H9 (cell line): Measurements from ENCODE around the gene CDH24. TPM values are rescaled to one million over a fixed set of nuclear protein-coding genes. Genes with fewer than 3 reads are reported as not detected.

ENCODE experiments used
- DNase-seq: peaks from one replicate; pipeline ENCODE4 v3.0.0-alpha.2; 2017
- H2AFZ ChIP-seq: one replicate; pipeline ENCODE4 v1.6.1; 2013; ENCODE audit warnings: mild to moderate bottlenecking, low read length, control low read depth, moderate library complexity
- H2AK5ac ChIP-seq: 2 replicates; pipeline ENCODE4 v1.6.1; 2013; ENCODE audit warnings: low read length, control low read depth, mixed read lengths; ENCODE audit not compliant: insufficient read length
- H2BK120ac ChIP-seq: one replicate; pipeline ENCODE4 v1.6.1; 2013; ENCODE audit warnings: low read depth, mild to moderate bottlenecking, low read length, control low read depth, inconsistent platforms; ENCODE audit not compliant: poor library complexity, severe bottlenecking
- H2BK12ac ChIP-seq: 2 replicates; pipeline ENCODE4 v1.6.1; 2013; ENCODE audit warnings: low read length, control low read depth, mixed read lengths, low read depth; ENCODE audit not compliant: insufficient read length
- H2BK15ac ChIP-seq: 2 replicates; pipeline ENCODE4 v1.6.1; 2013; ENCODE audit warnings: low read depth, low read length, control low read depth
- H2BK20ac ChIP-seq: one replicate; pipeline ENCODE4 v1.6.1; 2013; ENCODE audit warnings: low read depth, mild to moderate bottlenecking, low read length, control low read depth, inconsistent platforms; ENCODE audit not compliant: poor library complexity, severe bottlenecking
- H2BK5ac ChIP-seq: 2 replicates; pipeline ENCODE4 v1.6.1; 2013; ENCODE audit warnings: low read length, control low read depth, mixed read lengths; ENCODE audit not compliant: insufficient read length
- H3K14ac ChIP-seq: 2 replicates; pipeline ENCODE4 v1.6.1; 2013; ENCODE audit warnings: low read length, control low read depth; ENCODE audit not compliant: insufficient read depth
- H3K18ac ChIP-seq: 2 replicates; pipeline ENCODE4 v1.6.1; 2013; ENCODE audit warnings: low read depth, mild to moderate bottlenecking, mixed read lengths, low read length, control low read depth; ENCODE audit not compliant: insufficient read length
- H3K23ac ChIP-seq: 2 replicates; pipeline ENCODE4 v1.6.1; 2013; ENCODE audit warnings: low read length, control low read depth, mixed read lengths, low read depth; ENCODE audit not compliant: insufficient read length
- H3K23me2 ChIP-seq: 2 replicates; pipeline ENCODE4 v1.6.1; 2013; ENCODE audit warnings: low read depth, mild to moderate bottlenecking, mixed read lengths, low read length, control low read depth; ENCODE audit not compliant: insufficient read length, poor library complexity, severe bottlenecking
- H3K27ac ChIP-seq: 2 replicates; pipeline ENCODE4 v1.5.1; 2013; ENCODE audit warnings: low read length, control low read depth, mixed read lengths, low read depth; ENCODE audit not compliant: insufficient read length
- H3K27me3 ChIP-seq: 2 replicates; pipeline ENCODE4 v1.6.1; 2013; ENCODE audit warnings: low read length, control low read depth, inconsistent platforms; ENCODE audit not compliant: insufficient read depth
- H3K4ac ChIP-seq: 2 replicates; pipeline ENCODE4 v1.6.1; 2013; ENCODE audit warnings: low read depth, mild to moderate bottlenecking, control low read depth, inconsistent platforms, low read length, moderate library complexity
- H3K4me1 ChIP-seq: 2 replicates; pipeline ENCODE4 v1.6.1; 2013; ENCODE audit warnings: low read length, control low read depth, inconsistent platforms; ENCODE audit not compliant: insufficient read depth
- H3K4me2 ChIP-seq: 2 replicates; pipeline ENCODE4 v1.6.1; 2013; ENCODE audit warnings: low read length, control low read depth, mixed read lengths; ENCODE audit not compliant: insufficient read length, insufficient read depth
- H3K56ac ChIP-seq: 2 replicates; pipeline ENCODE4 v1.6.1; 2013; ENCODE audit warnings: low read depth, mild to moderate bottlenecking, mixed read lengths, low read length, control low read depth; ENCODE audit not compliant: insufficient read length
- H3K79me1 ChIP-seq: 2 replicates; pipeline ENCODE4 v1.6.1; 2013; ENCODE audit warnings: low read depth, mild to moderate bottlenecking, moderate library complexity, low read length, control low read depth, inconsistent platforms; ENCODE audit not compliant: insufficient read depth, poor library complexity, severe bottlenecking
- H3K79me2 ChIP-seq: 2 replicates; pipeline ENCODE4 v1.6.1; 2013; ENCODE audit warnings: low read length, control low read depth, inconsistent platforms; ENCODE audit not compliant: insufficient read depth
- H3K9ac ChIP-seq: 2 replicates; pipeline ENCODE4 v1.6.1; 2013; ENCODE audit warnings: low read length, control low read depth, mixed read lengths; ENCODE audit not compliant: insufficient read length; ENCODE audit errors: extremely low read depth
- H3K9me3 ChIP-seq: one replicate; pipeline ENCODE4 v1.6.1; 2013; ENCODE audit warnings: low read depth, low read length, inconsistent platforms; ENCODE audit not compliant: control insufficient read depth
- H3T11ph ChIP-seq: one replicate; pipeline ENCODE4 v1.6.1; 2013; ENCODE audit warnings: mild to moderate bottlenecking, low read length, control low read depth, inconsistent platforms
- H4K20me1 ChIP-seq: one replicate; pipeline ENCODE4 v1.6.1; 2013; ENCODE audit not compliant: control insufficient read depth, insufficient read length, insufficient read depth
- H4K5ac ChIP-seq: 2 replicates; pipeline ENCODE4 v1.6.1; 2013; ENCODE audit warnings: low read depth, mild to moderate bottlenecking, mixed read lengths, low read length, control low read depth; ENCODE audit not compliant: insufficient read length
- H4K8ac ChIP-seq: replicated peaks from 2 replicates; pipeline ENCODE4 v1.6.1; 2013; ENCODE audit warnings: low read length, control low read depth, mixed read lengths, low read depth; ENCODE audit not compliant: insufficient read length
- H4K91ac ChIP-seq: 2 replicates; pipeline ENCODE4 v1.6.1; 2013; ENCODE audit warnings: low read depth, mild to moderate bottlenecking, moderate library complexity, mixed read lengths, low read length, control low read depth; ENCODE audit not compliant: insufficient read length
- H3K27ac Mint-ChIP-seq, 3 experiments: 2 replicates in 2 of 3; 3 replicates in 1 of 3; pipeline ENCODE4 v1.8.0; 2020 to 2021; ENCODE audit warnings: mixed read lengths in 3 of 3, mild to moderate bottlenecking in 1 of 3, moderate library complexity in 1 of 3
- H3K27me3 Mint-ChIP-seq: 2 replicates; pipeline ENCODE4 v1.8.0; 2021; ENCODE audit warnings: low read depth, mild to moderate bottlenecking, moderate library complexity, mixed read lengths
- H3K36me3 Mint-ChIP-seq, 3 experiments: 2 replicates in 2 of 3; 3 replicates in 1 of 3; pipeline ENCODE4 v1.8.0; 2020 to 2021; ENCODE audit warnings: low read depth in 3 of 3, mixed read lengths in 3 of 3; ENCODE audit not compliant: insufficient read depth in 1 of 3
- H3K4me1 Mint-ChIP-seq, 2 experiments: 2 replicates each; pipeline ENCODE4 v1.8.0; 2020; ENCODE audit warnings: mixed read lengths in 2 of 2
- H3K4me3 Mint-ChIP-seq, 2 experiments: 2 replicates in 1 of 2; 3 replicates in 1 of 2; pipeline ENCODE4 v1.8.0; 2020 to 2021; ENCODE audit warnings: mild to moderate bottlenecking in 2 of 2, mixed read lengths in 2 of 2, moderate library complexity in 1 of 2
- H3K9me3 Mint-ChIP-seq, 2 experiments: 2 replicates in 1 of 2; 3 replicates in 1 of 2; pipeline ENCODE4 v1.8.0; 2020; ENCODE audit warnings: mild to moderate bottlenecking in 2 of 2, mixed read lengths in 2 of 2, moderate library complexity in 1 of 2
- CTCF ChIP-seq: fragments of 200-600 bp; sonication (generic); conservative IDR thresholded peaks from 3 replicates; pipeline ENCODE4 v1.8.0; 2021; ENCODE audit warnings: antibody characterized with exemption, mild to moderate bottlenecking
- WGBS: extraction: QIAGEN DNeasy Blood & Tissue Kit; methylation state at CpG from one replicate; pipeline ENCODE4 v1.1.7; 2013; ENCODE audit warnings: missing lambda C conversion rate, low lambda C conversion rate, mixed read lengths; ENCODE audit not compliant: insufficient read length; ENCODE audit errors: extremely low coverage; 5-methylcytosine and 5-hydroxymethylcytosine counted together
- total RNA-seq: library from RNA; stranded (reverse); gene quantifications from 2 replicates; pipeline ENCODE4 v1.2.1, GENCODE V29; 2021

The CDH24 gene
- total RNA-seq, 1 experiment from 2014 or later = 16.7 TPM

- H4K91ac ChIP-seq = no peak overlapping the region
- H3K4me1 ChIP-seq = no peaks in the 10 kb centered on the region
- no peak overlapping the region for H3K9ac ChIP-seq
- no peak overlapping the region for H3K14ac ChIP-seq
- no CpG with 5 or more reads among the region's 5 CpGs for WGBS
- H3K4ac ChIP-seq = no peak overlapping the region
- TF ChIP-seq CTCF = no peak
- no peaks in the 10 kb centered on the region for H3K27me3 ChIP-seq
- Mint-ChIP-seq H3K9me3 (no peaks in the 10 kb centered on the region; a peak in 1 of 5 replicates), H3K36me3 (peaks cover 52 to 92% (median 85%) of the 10 kb centered on the region in 3 experiments; a peak in 6 of 7 replicates), H3K27me3 (no peaks in the 10 kb centered on the region), H3K27ac (peak overlapping the region in 1 of 3 experiments; percentile 25; a peak in 1 of 7 replicates), H3K4me3 (no peak overlapping the region), H3K4me1 (peaks cover 2% of the 10 kb centered on the region in 2 experiments)
- no peak overlapping the region for H3K27ac ChIP-seq
- H2BK120ac ChIP-seq = no peak overlapping the region
- no peak overlapping the region for H2BK12ac ChIP-seq
- no peaks in the 10 kb centered on the region for H3K23me2 ChIP-seq
- H3K79me1 ChIP-seq = no peaks in the 10 kb centered on the region
- no peak overlapping the region for H3K56ac ChIP-seq
- no peak overlapping the region for H3T11ph ChIP-seq
- no peak overlapping the region for H4K5ac ChIP-seq
- no peak overlapping the region for H2AFZ ChIP-seq
- H4K8ac ChIP-seq = no peak overlapping the region
- no peak overlapping the region for H2BK5ac ChIP-seq
- H3K18ac ChIP-seq = no peak overlapping the region
- H4K20me1 ChIP-seq = no peaks in the 10 kb centered on the region
- no peaks in the 10 kb centered on the region for H3K9me3 ChIP-seq
- H3K23ac ChIP-seq = no peak overlapping the region
- no peak overlapping the region for H2AK5ac ChIP-seq
- H3K79me2 ChIP-seq = no peaks in the 10 kb centered on the region
- H2BK20ac ChIP-seq = no peak overlapping the region
- no peak overlapping the region for H2BK15ac ChIP-seq
- no peak overlapping the region for H3K4me2 ChIP-seq
- no peak for DNase-seq
Measured at GRCh38 chr14:23077962-23078361, 20.6 kb upstream of the CDH24 start.
